ENCODE data around the gene LHX4.

- TF ChIP-seq CTCF (IDR thresholded peaks at IDR 0.05), result no peak
- no peak for TF ChIP-seq POLR2A (IDR thresholded peaks at IDR 0.05)
- TF ChIP-seq EP300 (IDR thresholded peaks at IDR 0.05), result no peak
- TF ChIP-seq POLR2AphosphoS5 (IDR thresholded peaks at IDR 0.05), result no peak
These were observed 9.4 kb downstream of the LHX4 start for GRCh38 chr1:180239145-180240096.

All from gastroesophageal sphincter (tissue), 3 donors.